ENCODE measurements around the gene DNAJB8. TPM values are rescaled to one million over a fixed set of nuclear protein-coding genes. Genes with fewer than 3 reads are reported as not detected.

Gene DNAJB8
- total and polyA plus RNA-seq, 9 of the 15 experiments (the other 6 are each of a cell fraction or from before 2014, with no cell fraction given), result not detected

DNA sequence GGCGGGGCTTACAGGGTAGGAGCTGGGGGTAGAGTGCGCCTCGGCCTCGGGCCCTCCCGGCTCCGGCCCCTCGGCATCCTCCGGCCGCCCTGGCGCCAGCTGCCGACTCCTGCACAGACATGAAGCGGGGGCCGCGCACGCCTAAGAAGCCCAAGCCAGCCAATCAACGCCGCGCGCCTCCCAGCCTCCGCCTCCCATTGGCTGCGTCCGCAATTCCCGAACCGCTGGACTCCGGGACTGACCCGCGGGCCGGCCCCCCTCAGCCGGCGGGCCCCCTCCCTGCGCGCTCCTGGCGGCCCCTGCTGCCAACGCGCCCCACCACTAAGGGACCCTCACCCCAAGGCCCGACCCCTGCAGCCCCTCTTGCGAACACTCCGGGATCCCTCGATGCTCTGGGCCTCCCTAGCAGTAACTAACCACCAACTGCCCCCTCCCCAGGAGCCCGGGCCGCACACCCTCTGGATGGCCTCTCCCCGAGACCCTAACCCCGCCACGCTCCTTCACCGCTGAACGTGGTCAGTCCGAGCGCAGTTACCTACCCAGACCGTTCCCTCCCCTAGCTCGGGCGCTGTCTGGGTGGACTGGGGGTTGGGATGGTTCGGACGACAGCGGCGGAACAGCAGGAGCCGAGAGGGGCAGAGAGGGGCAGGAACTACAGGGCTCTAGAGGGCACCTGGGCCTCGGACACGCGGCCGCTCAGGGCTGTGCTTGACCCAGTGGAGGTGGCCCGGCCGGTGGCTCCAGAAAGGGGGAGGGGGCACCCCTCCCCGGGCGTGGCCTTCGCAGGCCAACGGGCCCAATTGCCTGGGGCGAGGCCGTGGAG is 21.3 kb upstream of the DNAJB8 start (continued):
- TF ChIP-seq, protein P1, sequence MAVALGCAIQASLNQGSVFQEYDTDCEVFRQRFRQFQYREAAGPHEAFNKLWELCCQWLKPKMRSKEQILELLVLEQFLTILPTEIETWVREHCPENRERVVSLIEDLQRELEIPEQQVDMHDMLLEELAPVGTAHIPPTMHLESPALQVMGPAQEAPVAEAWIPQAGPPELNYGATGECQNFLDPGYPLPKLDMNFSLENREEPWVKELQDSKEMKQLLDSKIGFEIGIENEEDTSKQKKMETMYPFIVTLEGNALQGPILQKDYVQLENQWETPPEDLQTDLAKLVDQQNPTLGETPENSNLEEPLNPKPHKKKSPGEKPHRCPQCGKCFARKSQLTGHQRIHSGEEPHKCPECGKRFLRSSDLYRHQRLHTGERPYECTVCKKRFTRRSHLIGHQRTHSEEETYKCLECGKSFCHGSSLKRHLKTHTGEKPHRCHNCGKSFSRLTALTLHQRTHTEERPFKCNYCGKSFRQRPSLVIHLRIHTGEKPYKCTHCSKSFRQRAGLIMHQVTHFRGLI (CRISPR knock-in tag; IDR thresholded peaks at IDR 0.05), result no peak
- TF ChIP-seq SP2 (IDR thresholded peaks at IDR 0.05; ENCODE audit: extremely low read depth, low read depth, low read length, poor library complexity, severe bottlenecking) (no peak), ETS2 (tag; IDR thresholded peaks at IDR 0.05; ENCODE audit: borderline replicate concordance, poor library complexity, severe bottlenecking) (no peak), POLR2H (tag; IDR thresholded peaks at IDR 0.05; ENCODE audit: low read depth) (peak; percentile 87), SAP30 (IDR thresholded peaks at IDR 0.05; ENCODE audit: borderline replicate concordance, insufficient read depth, low read depth, low read length, poor library complexity, severe bottlenecking) (peak; percentile 48), SAFB2 (IDR thresholded peaks at IDR 0.05; ENCODE audit: borderline replicate concordance, low read depth, low read length, severe bottlenecking) (no peak), ZNF12 (CRISPR knock-in tag; IDR thresholded peaks at IDR 0.05) (no peak), RBM15 (IDR thresholded peaks at IDR 0.05; ENCODE audit: insufficient read depth, low read length) (no peak), POLR3G (IDR thresholded peaks at IDR 0.05; ENCODE audit: extremely low read depth, insufficient read length, insufficient replicate concordance) (no peak), CREM (IDR thresholded peaks at IDR 0.05; ENCODE audit: low read depth) (peak; percentile 11), MTA1 (IDR thresholded peaks at IDR 0.05; ENCODE audit: borderline replicate concordance) (no peak), ZBTB17 (CRISPR knock-in tag; IDR thresholded peaks at IDR 0.05) (no peak)
- TF ChIP-seq, protein P2, sequence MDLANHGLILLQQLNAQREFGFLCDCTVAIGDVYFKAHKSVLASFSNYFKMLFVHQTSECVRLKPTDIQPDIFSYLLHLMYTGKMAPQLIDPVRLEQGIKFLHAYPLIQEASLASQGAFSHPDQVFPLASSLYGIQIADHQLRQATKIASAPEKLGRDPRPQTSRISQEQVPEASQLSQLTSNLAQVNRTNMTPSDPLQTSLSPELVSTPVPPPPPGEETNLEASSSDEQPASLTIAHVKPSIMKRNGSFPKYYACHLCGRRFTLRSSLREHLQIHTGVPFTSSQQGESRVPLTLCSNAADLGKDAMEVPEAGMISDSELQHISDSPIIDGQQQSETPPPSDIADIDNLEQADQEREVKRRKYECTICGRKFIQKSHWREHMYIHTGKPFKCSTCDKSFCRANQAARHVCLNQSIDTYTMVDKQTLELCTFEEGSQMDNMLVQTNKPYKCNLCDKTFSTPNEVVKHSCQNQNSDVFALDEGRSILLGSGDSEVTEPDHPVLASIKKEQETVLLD (IDR thresholded peaks at IDR 0.05), result 0 out of 2 replicates have a peak, but pooled peaks have one; percentile 35
- TF ChIP-seq, protein P3, sequence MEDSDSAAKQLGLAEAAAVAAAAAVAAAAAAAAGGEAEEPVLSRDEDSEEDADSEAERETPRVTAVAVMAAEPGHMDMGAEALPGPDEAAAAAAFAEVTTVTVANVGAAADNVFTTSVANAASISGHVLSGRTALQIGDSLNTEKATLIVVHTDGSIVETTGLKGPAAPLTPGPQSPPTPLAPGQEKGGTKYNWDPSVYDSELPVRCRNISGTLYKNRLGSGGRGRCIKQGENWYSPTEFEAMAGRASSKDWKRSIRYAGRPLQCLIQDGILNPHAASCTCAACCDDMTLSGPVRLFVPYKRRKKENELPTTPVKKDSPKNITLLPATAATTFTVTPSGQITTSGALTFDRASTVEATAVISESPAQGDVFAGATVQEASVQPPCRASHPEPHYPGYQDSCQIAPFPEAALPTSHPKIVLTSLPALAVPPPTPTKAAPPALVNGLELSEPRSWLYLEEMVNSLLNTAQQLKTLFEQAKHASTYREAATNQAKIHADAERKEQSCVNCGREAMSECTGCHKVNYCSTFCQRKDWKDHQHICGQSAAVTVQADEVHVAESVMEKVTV (CRISPR knock-in tag; IDR thresholded peaks at IDR 0.05), result no peak
- TF ChIP-seq, protein P4, sequence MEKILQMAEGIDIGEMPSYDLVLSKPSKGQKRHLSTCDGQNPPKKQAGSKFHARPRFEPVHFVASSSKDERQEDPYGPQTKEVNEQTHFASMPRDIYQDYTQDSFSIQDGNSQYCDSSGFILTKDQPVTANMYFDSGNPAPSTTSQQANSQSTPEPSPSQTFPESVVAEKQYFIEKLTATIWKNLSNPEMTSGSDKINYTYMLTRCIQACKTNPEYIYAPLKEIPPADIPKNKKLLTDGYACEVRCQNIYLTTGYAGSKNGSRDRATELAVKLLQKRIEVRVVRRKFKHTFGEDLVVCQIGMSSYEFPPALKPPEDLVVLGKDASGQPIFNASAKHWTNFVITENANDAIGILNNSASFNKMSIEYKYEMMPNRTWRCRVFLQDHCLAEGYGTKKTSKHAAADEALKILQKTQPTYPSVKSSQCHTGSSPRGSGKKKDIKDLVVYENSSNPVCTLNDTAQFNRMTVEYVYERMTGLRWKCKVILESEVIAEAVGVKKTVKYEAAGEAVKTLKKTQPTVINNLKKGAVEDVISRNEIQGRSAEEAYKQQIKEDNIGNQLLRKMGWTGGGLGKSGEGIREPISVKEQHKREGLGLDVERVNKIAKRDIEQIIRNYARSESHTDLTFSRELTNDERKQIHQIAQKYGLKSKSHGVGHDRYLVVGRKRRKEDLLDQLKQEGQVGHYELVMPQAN (IDR thresholded peaks at IDR 0.05; ENCODE audit: borderline replicate concordance), result 0 out of 2 replicates have a peak, but pooled peaks have one; percentile 24
- TF ChIP-seq, protein P5, sequence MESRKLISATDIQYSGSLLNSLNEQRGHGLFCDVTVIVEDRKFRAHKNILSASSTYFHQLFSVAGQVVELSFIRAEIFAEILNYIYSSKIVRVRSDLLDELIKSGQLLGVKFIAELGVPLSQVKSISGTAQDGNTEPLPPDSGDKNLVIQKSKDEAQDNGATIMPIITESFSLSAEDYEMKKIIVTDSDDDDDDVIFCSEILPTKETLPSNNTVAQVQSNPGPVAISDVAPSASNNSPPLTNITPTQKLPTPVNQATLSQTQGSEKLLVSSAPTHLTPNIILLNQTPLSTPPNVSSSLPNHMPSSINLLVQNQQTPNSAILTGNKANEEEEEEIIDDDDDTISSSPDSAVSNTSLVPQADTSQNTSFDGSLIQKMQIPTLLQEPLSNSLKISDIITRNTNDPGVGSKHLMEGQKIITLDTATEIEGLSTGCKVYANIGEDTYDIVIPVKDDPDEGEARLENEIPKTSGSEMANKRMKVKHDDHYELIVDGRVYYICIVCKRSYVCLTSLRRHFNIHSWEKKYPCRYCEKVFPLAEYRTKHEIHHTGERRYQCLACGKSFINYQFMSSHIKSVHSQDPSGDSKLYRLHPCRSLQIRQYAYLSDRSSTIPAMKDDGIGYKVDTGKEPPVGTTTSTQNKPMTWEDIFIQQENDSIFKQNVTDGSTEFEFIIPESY (CRISPR knock-in tag; IDR thresholded peaks at IDR 0.05), result no peak

All from K562 (cell line).